Memory B cell (primary cell): Measurements from ENCODE around the gene CDCP1.
"Not testable (repeated sequence)": the region's sequence is repeated elsewhere in the genome, so short reads cannot be mapped to it uniquely, and the experiment has no call there.

Experiments used
- ATAC-seq: fragments of 150-1000 bp; cut with Tn5 transposase; 2 replicates; pipeline ENCODE4 v1.10.0; 2021; ENCODE audit warnings: low read depth, mild to moderate bottlenecking, moderate library complexity
- DNase-seq, 2 donors: peaks; one replicate each; pipeline ENCODE4 v3.0.0; 2022; ENCODE audit warnings: low spot score in 2 of 2
- H3K27ac Mint-ChIP-seq: one replicate; pipeline ENCODE4 v1.8.0; 2022; ENCODE audit warnings: mild to moderate bottlenecking, moderate library complexity, mixed read lengths
- H3K27me3 Mint-ChIP-seq: one replicate; pipeline ENCODE4 v1.8.0; 2022; ENCODE audit warnings: mixed read lengths
- H3K36me3 Mint-ChIP-seq: one replicate; pipeline ENCODE4 v1.8.0; 2022; ENCODE audit warnings: mild to moderate bottlenecking, mixed read lengths
- H3K4me1 Mint-ChIP-seq: one replicate; pipeline ENCODE4 v1.8.0; 2022; ENCODE audit warnings: mixed read lengths
- H3K4me3 Mint-ChIP-seq: one replicate; pipeline ENCODE4 v1.8.0; 2022; ENCODE audit warnings: mild to moderate bottlenecking, moderate library complexity, mixed read lengths
- H3K9me3 Mint-ChIP-seq: one replicate; pipeline ENCODE4 v1.8.0; 2022; ENCODE audit warnings: mixed read lengths

CDCP1 gene

DNA sequence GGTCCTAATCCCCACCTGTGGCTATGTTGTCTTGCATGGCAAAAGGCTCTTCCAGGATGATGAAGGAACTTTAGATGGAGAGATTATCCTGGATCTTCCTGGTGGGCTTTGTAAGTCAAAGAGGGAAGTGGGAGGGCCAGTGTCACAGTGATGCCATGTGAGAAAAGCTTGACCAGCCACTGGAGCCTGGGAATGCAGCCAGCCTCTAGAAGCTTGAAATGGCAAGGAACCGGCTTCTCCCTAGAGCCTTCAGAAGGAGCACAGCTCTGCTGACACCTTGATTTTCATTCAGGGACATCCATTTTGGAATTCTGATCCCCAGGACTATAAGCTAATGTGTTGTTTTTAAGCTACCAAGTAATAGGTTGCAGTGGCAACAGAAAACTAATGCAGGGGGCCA is 61.8 kb downstream of the CDCP1 start:
- peaks cover 4% of the 10 kb centered on the region for H3K27me3 Mint-ChIP-seq
- no peaks in the 10 kb centered on the region for H3K36me3 Mint-ChIP-seq
- DNase-seq, result no peak
- peaks cover 2% of the 10 kb centered on the region for H3K9me3 Mint-ChIP-seq
- H3K4me3 Mint-ChIP-seq, result no peak overlapping the region
- H3K27ac Mint-ChIP-seq, result no peak overlapping the region
- no peaks in the 10 kb centered on the region for H3K4me1 Mint-ChIP-seq
- ATAC-seq, result no peak

DNA sequence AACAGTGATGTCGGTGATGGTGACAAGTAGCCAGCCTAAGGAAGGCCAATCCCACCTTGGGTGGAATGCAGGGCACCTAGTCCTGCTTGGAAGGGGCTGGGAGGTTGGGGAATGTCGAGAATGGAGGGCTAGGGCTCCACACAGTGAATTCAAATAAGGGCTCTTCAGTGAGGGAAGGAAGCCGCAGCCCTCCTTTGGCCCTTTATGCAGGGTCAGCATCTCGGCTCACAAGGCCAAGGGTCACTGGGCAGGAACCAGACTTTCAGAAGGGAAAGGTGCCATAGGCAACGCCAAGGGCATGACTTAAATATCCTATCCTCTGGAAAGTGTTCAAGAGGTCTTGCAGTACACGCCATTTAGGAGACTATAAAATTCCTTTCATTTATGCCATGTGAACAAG is 63.2 kb downstream of the CDCP1 start:
- Mint-ChIP-seq H3K9me3 (peaks cover 2% of the 10 kb centered on the region), H3K27me3 (peaks cover 6% of the 10 kb centered on the region), H3K27ac (no peak overlapping the region), H3K4me3 (no peak overlapping the region), H3K4me1 (no peaks in the 10 kb centered on the region), H3K36me3 (no peaks in the 10 kb centered on the region)
- DNase-seq, result no peak
- no peak for ATAC-seq

DNA sequence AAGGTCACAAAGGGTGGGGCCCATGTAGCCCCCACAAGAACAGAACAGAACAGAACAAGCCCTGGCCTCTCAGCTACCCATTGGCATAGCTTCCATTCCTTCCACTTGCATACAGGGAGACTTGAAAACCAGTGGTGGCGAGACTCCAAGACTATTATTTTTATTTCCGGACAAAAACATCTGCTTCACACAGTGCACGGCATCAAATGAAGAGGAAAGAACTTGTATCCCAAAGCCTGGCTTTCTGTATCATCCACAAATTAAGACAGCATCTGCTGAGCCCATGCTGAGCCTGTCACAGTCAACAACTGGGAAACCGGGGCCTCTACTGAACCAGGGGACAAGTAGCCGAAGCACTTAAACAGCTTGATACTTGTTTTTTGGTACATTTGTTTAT is 64.0 kb downstream of the CDCP1 start:
- Mint-ChIP-seq H3K27me3 (peaks cover 6% of the 10 kb centered on the region), H3K36me3 (no peaks in the 10 kb centered on the region), H3K4me3 (no peak overlapping the region), H3K27ac (no peak overlapping the region), H3K9me3 (peaks cover 2% of the 10 kb centered on the region), H3K4me1 (no peaks in the 10 kb centered on the region)
- DNase-seq (no peak), ATAC-seq (no peak)

DNA sequence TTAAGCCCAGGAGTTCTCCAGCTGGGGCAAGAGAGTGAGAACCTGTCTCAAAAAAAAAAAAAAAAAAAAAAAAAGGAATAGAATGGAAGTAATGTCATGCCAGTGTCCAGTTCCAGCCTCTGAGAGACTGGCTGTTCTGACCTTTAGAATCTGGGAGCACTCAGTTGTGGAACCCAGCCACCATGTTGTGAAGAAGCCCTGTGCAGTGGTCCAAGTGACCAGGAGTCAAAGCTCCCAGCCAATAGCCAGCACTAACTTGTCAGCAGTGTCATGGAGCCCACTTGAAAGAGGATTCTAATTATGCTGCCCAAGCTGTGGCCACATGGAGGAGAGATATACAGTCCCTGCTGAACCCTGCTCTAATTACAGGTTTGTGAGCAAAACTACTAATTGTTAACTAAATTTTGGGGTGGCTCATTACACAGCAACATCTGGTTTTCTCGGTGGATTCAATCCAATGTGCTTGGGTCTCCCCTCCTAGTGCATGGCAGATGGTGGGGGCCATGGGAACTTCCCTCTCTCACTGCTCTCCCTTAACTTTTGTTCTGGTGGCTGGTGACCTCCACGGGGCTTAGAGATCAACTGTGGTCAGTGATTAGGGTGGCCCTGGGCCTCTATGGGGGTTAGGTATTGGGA is 64.6 kb downstream of the CDCP1 start:
- H3K27me3 Mint-ChIP-seq, result peaks cover 6% of the 10 kb centered on the region
- no peaks in the 10 kb centered on the region for H3K4me1 Mint-ChIP-seq
- H3K27ac Mint-ChIP-seq, result no peak overlapping the region
- DNase-seq (no peak), ATAC-seq (no peak)
- H3K36me3 Mint-ChIP-seq, result no peaks in the 10 kb centered on the region
- H3K9me3 Mint-ChIP-seq, result peaks cover 2% of the 10 kb centered on the region
- no peak overlapping the region for H3K4me3 Mint-ChIP-seq

DNA sequence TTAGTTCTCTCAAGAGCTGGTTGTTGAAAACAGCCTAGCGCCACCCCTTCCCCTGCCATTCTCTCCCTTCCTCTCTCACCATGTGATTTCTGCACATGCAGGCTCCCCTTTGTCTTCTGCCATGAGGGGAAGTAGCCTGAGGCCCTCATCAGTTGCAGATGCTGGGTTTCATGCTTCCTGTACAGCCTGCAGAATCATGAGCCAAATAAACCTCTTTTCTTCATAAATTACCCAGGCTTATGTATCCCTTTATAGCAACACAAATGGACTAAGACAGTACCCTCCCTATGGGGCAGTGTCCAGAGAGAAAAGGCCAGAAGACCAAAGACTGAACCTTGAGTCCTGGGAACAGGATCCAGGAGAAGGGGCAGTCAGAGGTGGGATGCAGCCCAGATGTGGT is 65.4 kb downstream of the CDCP1 start:
- Mint-ChIP-seq H3K9me3 (peaks cover 2% of the 10 kb centered on the region), H3K4me1 (no peaks in the 10 kb centered on the region), H3K27ac (no peak overlapping the region), H3K27me3 (peaks cover 6% of the 10 kb centered on the region), H3K36me3 (no peaks in the 10 kb centered on the region), H3K4me3 (no peak overlapping the region)
- DNase-seq (no peak), ATAC-seq (no peak)

DNA sequence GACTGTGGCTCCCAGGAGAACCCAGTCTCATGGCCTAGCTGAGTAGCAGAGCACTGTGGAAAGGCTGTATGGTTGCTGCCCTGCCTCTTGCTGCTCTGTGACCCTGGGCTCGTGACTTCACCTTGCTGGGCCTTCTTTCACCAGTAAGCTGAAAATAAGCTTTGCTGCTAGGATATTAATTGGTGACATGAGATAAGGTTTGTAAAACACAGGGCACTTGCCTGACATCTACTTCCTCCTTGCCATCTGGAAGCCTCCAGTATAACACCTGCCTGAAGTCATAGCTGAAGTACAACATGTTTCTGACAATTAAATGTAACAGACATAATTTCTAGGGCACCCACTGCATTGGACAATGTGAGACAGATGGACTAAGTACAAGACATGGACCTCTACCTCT is 66.5 kb downstream of the CDCP1 start:
- no peak overlapping the region for H3K4me3 Mint-ChIP-seq
- H3K27me3 Mint-ChIP-seq, result peaks cover 6% of the 10 kb centered on the region
- peaks cover 2% of the 10 kb centered on the region for H3K9me3 Mint-ChIP-seq
- DNase-seq, result no peak
- no peak for ATAC-seq
- no peaks in the 10 kb centered on the region for H3K36me3 Mint-ChIP-seq
- no peak overlapping the region for H3K27ac Mint-ChIP-seq
- H3K4me1 Mint-ChIP-seq, result no peaks in the 10 kb centered on the region

DNA sequence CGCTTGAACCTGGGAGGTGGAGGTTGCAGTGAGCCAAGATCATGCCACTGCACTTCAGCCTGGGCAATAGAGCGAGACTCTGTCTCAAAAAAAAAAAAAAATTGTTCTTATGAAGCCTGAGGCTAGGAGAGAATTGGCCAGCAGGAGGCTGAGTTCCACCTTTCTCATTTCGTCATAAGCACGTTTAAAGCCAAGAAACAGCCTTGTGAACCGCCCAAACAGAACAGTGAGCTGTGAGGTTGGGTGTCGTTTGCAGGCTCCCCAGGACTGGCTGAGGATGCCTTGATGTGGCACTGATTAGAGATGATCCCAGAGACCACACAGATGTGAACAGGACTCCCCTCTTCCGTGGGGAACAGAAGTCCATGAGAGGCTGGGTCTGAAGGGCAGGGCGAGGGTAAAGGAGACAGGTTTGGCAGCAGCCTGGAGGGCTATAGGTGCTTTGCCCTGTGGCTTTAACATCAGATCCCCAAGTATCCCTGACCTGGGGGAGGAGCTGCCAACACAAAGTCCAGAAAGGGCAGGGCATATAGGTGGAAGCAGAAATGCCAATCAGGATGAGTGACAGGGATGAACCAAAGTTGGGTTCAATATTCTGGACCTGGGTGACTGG is 67.2 kb downstream of the CDCP1 start:
- H3K4me3 Mint-ChIP-seq, result no peak overlapping the region
- H3K27ac Mint-ChIP-seq, result no peak overlapping the region
- H3K9me3 Mint-ChIP-seq, result peaks cover 2% of the 10 kb centered on the region
- H3K27me3 Mint-ChIP-seq, result peaks cover 11% of the 10 kb centered on the region
- H3K4me1 Mint-ChIP-seq, result no peaks in the 10 kb centered on the region
- DNase-seq (no peak), ATAC-seq (no peak)
- no peaks in the 10 kb centered on the region for H3K36me3 Mint-ChIP-seq

DNA sequence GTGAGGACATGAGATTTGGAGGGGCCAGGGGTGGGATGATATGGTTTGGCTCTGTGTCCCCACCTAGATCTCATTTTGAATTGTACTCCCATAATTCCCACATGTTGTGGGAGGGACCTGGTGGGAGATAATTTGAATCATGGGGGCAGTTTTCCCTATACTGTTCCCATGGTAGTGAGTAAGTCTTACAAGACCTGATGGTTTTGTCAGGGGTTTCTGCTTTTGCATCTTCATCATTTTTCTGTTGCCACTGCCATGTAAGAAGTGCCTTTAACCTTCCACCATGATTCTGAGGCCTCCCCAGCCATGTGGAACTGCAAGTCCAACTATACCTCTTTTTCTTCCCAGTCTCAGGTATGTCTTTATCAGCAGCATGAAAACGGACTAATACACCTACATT is 67.9 kb downstream of the CDCP1 start:
- not testable (repeated sequence) for H3K36me3 Mint-ChIP-seq, H3K4me3 Mint-ChIP-seq, H3K4me1 Mint-ChIP-seq, ATAC-seq, DNase-seq, H3K9me3 Mint-ChIP-seq, H3K27ac Mint-ChIP-seq
- peaks cover 14% of the 10 kb centered on the region for H3K27me3 Mint-ChIP-seq

DNA sequence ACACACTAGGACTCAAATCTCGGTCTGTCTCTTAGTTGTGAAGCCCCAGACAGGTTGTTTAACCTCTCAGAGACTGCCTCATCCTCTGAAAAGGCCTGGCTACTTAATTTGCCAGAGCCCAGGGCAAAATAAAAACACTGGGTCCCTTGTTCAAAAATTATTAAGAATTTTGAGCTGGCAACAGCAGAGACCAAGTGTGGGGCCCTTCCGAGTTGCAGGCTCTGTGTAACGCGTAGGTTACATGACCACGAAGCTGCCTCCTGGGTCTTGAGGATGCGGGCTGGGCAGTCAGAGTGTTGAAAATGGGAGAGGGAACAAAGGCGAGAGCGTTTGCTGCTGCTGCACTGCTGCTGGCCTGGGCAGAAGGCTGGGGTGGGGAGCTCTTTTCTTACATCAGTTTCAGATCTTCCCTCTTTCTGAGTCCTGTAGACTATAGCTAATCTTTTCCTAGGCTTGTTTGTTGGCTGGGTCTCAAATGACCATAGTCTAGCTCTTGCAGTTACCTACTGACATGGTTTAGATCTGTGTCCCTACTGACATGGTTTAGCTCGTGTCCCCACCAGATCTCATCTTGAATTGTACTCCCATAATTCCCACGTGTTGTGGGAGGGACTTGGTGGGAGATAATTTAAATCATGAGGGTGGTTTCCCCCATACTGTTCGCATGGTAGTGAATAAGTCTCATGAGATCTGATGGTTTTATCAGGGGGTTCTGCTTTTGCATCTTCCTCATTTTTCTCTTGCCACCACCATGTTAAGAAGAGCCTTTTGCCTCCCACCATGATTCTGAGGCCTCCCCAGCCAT is 70.2 kb downstream of the CDCP1 start:
- DNase-seq (no peak), ATAC-seq (no peak)
- H3K27me3 Mint-ChIP-seq, result peaks cover 13% of the 10 kb centered on the region
- peaks cover 2% of the 10 kb centered on the region for H3K9me3 Mint-ChIP-seq
- H3K36me3 Mint-ChIP-seq, result no peaks in the 10 kb centered on the region
- no peak overlapping the region for H3K4me3 Mint-ChIP-seq
- no peak overlapping the region for H3K27ac Mint-ChIP-seq
- no peaks in the 10 kb centered on the region for H3K4me1 Mint-ChIP-seq

DNA sequence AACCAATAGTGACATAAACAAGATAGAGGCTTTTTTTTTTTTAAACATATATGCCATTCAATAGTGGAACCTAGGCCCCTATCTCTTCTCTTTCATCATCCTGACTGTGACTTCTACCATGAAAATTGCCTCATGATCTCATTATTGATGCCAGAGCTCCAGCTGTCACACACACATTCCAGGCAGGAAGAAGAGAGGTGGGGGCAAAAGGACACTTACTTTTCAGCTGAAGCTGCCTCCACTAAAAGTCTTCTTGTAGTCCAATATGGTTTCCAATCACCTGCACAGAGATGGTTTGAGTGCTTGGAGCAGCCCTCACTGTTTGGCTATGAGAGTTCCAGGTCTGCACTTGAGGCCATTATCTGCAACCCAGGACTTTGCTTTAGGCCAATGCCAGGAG is 75.1 kb downstream of the CDCP1 start:
- DNase-seq (no peak), ATAC-seq (no peak)
- no peaks in the 10 kb centered on the region for H3K9me3 Mint-ChIP-seq
- peaks cover 14% of the 10 kb centered on the region for H3K27me3 Mint-ChIP-seq
- H3K4me3 Mint-ChIP-seq, result no peak overlapping the region
- no peaks in the 10 kb centered on the region for H3K4me1 Mint-ChIP-seq
- H3K36me3 Mint-ChIP-seq, result no peaks in the 10 kb centered on the region
- H3K27ac Mint-ChIP-seq, result no peak overlapping the region

DNA sequence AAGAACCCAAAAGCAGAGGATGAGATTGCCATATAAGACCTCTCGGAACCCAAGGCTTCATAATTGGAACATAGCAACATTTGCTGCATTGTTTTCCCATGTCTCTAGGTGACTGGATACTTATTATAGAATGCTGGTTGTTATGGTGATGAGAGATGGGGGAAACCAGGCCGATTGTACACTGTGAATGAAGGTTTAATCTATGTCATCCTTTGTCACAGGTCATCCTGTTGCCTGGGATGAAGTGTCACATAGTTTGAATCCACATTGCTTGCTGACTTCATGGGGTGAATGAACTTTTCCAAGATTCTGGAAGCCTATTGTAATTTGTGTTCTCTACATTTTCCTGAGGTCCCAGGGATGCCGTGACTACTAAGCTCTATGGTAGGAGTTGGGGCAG is 78.2 kb downstream of the CDCP1 start:
- DNase-seq (no peak), ATAC-seq (no peak)
- H3K4me3 Mint-ChIP-seq, result no peak overlapping the region
- H3K27ac Mint-ChIP-seq, result no peak overlapping the region
- H3K36me3 Mint-ChIP-seq, result no peaks in the 10 kb centered on the region
- peaks cover 8% of the 10 kb centered on the region for H3K27me3 Mint-ChIP-seq
- H3K9me3 Mint-ChIP-seq, result no peaks in the 10 kb centered on the region
- peaks cover 2% of the 10 kb centered on the region for H3K4me1 Mint-ChIP-seq

DNA sequence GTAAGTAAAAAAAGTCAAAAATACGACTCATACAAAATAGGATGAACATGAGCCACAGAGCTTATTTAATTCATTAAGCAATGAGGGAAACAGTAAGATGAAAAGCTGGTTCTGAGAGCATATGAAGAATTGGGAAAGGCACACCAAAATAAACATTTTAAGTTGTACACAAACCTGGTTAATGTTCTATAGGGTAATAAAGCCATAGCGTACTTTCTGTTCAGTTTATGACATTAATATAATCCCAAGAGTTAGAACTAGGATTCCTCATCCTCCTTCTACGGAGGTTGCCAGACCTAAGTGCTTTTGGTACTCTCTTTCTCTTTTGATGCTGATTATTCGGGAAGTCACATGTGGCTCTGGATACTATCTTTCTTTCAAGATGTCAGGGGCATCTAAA is 78.7 kb downstream of the CDCP1 start:
- ATAC-seq (no peak), DNase-seq (no peak)
- Mint-ChIP-seq H3K27me3 (peaks cover 8% of the 10 kb centered on the region), H3K27ac (no peak overlapping the region), H3K9me3 (no peaks in the 10 kb centered on the region), H3K4me3 (no peak overlapping the region), H3K4me1 (peaks cover 2% of the 10 kb centered on the region), H3K36me3 (no peaks in the 10 kb centered on the region)

DNA sequence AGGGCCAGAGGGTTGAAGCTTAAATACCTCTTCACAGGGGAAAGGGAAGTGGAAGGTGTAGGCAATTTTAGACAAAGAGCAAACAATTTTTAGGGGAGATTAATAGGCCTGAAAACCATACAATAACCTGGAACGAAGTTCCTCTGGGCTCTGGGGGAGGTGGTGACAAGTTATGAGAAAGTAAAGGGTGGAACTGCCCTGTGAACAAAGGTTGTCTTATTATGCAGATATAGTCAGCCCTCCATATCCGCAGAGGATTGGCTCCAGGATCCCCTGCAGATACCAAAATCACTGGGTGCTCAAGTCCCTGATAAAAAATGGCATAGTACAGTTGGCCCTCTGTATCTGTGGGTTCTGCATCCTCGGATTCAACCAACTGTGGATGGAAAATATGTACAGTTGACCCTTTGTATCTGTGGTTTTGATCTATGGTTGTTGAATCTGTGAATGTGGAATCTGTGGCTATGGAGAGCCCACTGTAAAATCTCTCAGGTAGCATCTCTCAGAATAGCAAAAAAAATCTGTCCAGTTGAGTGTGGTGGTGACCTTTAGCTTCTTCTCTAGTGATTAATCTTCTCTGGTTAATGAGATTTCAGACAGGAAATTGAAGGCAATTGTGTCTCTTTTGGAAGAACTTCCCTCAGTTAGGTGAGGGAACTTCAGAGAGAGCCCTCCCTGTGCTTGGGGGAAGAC is 79.9 kb downstream of the CDCP1 start:
- DNase-seq, result no peak
- Mint-ChIP-seq H3K36me3 (no peaks in the 10 kb centered on the region), H3K27me3 (peaks cover 8% of the 10 kb centered on the region), H3K4me1 (peaks cover 2% of the 10 kb centered on the region), H3K4me3 (no peak overlapping the region), H3K27ac (no peak overlapping the region), H3K9me3 (no peaks in the 10 kb centered on the region)
- ATAC-seq, result no peak

DNA sequence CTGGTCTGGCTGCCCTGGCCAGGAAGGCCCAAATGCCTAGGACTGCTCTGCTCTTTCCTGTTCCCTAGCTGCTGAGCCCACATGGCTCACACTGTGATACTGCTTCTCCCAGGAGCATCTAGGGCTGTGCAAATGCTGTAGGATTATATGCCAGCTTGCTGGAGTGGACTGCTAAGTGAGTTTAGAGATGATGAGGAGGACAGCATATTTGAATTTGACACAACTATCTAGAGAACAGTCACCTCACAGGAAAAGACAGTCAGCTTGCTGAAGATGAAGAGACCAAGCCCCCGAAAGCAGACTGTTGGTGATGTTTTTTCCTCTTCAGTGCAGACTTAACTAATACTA is 80.8 kb downstream of the CDCP1 start:
- DNase-seq (no peak), ATAC-seq (no peak)
- H3K27me3 Mint-ChIP-seq, result peaks cover 8% of the 10 kb centered on the region
- H3K27ac Mint-ChIP-seq, result no peak overlapping the region
- H3K4me1 Mint-ChIP-seq, result peaks cover 2% of the 10 kb centered on the region
- no peaks in the 10 kb centered on the region for H3K9me3 Mint-ChIP-seq
- H3K4me3 Mint-ChIP-seq, result no peak overlapping the region
- H3K36me3 Mint-ChIP-seq, result no peaks in the 10 kb centered on the region
